C4-2B (cell line): ENCODE data around the gene SNX3.

Experiments
- CTCF ChIP-seq: fragments of 450-650 bp; conservative IDR thresholded peaks from 2 replicates; pipeline ENCODE4 v1.5.1; 2017; ENCODE audit warnings: mild to moderate bottlenecking
- ZFX ChIP-seq: fragments of 450-650 bp; IDR thresholded peaks from 2 replicates; pipeline ENCODE4 v1.6.1; 2017

DNA sequence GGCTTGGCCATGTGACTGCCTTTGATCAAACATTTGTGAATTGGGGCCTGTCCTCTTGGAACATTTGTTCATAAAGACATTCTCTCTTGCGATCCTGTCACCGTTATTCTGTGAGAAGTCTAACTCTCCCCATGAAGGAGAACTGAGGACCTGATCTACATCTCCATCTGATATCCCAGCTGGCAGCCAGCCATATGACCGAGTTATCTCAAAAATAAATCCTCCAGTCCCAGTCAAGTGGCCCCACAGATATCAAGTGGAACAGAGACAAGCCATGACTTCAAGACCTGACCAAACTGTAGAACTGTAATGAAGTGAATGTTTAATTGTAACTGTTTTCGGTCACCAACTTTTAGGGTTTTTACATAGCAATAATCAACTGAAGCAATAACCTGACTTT lies 25.7 kb downstream of the SNX3 start:
- TF ChIP-seq CTCF (no peak), ZFX (no peak)
